LNCaP clone FGC (cell line): ENCODE measurements around the gene REEP3.
A peak's percentile ranks its signal among the peaks of the same experiment; 100 is the strongest.

Experiments used
- DNase-seq: peaks from one replicate; pipeline ENCODE4 v3.0.0-alpha.2; 2011; ENCODE audit warnings: low read depth
- H3K4me3 ChIP-seq: 2 replicates; pipeline ENCODE4 v1.5.1; 2011; ENCODE audit warnings: mild to moderate bottlenecking, low read depth, low read length, control low read depth
- CTCF ChIP-seq: IDR thresholded peaks from 2 replicates; pipeline ENCODE4 v1.5.1; 2012; ENCODE audit warnings: mild to moderate bottlenecking; ENCODE audit not compliant: control insufficient read depth, insufficient read depth; ENCODE audit errors: extremely low read depth

Gene REEP3

DNA sequence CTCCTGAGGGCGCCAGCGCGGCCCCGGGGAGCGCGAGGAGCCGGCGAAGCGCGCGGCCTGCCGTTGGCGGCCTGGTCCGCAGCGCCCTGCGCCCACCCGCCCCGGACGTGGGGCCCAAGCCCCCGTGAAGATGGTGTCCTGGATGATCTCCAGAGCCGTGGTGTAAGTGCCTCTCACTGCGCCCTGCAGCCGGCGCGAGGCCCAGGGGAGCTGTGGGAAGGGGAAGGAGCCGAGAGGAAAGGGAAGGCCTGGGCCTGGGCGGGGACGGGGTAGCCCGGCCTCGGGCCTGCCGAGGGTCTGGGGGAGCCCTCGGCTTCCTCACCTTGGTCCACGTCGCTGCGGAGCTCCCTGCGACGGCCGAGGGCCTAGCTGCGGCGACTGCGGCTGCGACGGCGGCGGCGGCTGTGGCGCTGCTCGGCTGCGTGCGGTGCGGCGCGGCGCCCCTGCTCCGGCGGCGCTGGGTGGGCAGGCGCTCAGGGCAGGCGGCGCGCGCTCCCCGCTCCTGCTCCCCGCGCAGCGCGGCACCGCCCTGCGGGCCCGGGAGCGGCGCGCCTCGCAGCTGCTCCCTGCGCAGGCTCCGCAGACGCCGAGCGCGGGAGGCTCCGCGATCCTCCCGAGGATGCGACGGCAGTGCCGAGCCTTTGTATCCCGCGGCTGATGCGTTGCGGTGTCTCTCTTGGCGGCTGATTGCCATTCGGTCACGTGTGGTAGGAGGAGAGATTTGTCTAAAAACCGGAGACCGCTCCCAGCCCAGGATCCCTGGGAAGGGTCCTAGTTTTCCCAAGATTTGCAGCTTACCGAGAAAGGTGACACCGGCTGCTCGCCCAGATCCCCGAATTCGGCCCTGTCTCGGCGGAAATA is 445 bp downstream of the REEP3 start:
- peak overlapping the region; percentile 85 for H3K4me3 ChIP-seq
- no peak for TF ChIP-seq CTCF
- peak; percentile 63 for DNase-seq

- peak overlapping the region; percentile 85 for H3K4me3 ChIP-seq
- DNase-seq = no peak
- no peak for TF ChIP-seq CTCF
Measured at GRCh38 chr10:63522277-63522687, 1.1 kb downstream of the REEP3 start.

- peak overlapping the region; percentile 85 for H3K4me3 ChIP-seq
- no peak for TF ChIP-seq CTCF
- no peak for DNase-seq
Measured at GRCh38 chr10:63522995-63523394, 1.8 kb downstream of the REEP3 start.

DNA sequence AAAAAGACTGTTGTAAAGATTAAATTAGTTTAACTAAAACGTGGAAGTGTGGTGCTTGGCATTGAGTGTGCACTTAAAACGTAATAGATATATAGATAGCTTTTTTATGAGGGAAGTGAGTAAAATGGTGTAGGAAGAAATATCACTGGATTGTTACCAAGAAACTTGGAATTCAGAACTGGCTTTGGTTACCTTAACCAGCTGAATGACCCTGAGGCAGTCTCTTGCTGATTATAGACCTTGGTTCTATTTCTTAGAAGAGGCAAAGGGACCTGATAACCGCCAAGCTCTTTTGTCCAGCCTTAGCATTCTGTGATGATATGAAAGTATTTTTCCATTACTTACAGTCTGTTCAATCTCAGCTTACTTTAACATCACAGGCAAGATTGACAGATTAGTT is 3.8 kb downstream of the REEP3 start:
- no peak overlapping the region for H3K4me3 ChIP-seq
- no peak for TF ChIP-seq CTCF
- DNase-seq = no peak

DNA sequence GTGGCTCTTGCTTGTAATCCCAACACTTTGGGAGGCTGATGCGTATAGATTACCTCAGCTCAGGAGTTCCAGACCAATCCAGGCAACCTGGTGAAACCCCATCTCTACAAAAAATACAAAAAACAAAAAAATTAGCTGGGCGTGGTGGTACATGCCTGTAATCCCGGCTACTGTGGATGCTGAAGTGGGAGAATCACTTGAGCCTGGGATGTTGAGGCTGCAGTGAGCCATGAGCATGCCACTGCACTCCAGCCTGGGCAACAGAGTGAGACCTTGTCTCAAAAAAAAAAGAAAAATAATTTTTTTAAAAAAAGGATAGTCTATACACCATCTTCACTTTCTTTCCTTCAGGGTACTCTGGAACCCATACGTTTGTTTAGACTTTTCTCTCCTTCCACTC is 6.2 kb downstream of the REEP3 start:
- DNase-seq = no peak
- H3K4me3 ChIP-seq = no peak overlapping the region
- TF ChIP-seq CTCF = no peak

- no peak for TF ChIP-seq CTCF
- H3K4me3 ChIP-seq = no peak overlapping the region
- no peak for DNase-seq
Measured at GRCh38 chr10:63528084-63528744, 7.0 kb downstream of the REEP3 start.
